Measurements from ENCODE around the gene SMU1.

GRCh38 chr9:33029231-33029786 is 47.2 kb downstream of the SMU1 start:
- TF ChIP-seq, protein P1, sequence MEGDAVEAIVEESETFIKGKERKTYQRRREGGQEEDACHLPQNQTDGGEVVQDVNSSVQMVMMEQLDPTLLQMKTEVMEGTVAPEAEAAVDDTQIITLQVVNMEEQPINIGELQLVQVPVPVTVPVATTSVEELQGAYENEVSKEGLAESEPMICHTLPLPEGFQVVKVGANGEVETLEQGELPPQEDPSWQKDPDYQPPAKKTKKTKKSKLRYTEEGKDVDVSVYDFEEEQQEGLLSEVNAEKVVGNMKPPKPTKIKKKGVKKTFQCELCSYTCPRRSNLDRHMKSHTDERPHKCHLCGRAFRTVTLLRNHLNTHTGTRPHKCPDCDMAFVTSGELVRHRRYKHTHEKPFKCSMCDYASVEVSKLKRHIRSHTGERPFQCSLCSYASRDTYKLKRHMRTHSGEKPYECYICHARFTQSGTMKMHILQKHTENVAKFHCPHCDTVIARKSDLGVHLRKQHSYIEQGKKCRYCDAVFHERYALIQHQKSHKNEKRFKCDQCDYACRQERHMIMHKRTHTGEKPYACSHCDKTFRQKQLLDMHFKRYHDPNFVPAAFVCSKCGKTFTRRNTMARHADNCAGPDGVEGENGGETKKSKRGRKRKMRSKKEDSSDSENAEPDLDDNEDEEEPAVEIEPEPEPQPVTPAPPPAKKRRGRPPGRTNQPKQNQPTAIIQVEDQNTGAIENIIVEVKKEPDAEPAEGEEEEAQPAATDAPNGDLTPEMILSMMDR (IDR thresholded peaks at IDR 0.05; ENCODE audit: insufficient read depth, low read length, poor library complexity, severe bottlenecking) = no peak
- no peak for TF ChIP-seq EZH2phosphoT487 (conservative IDR thresholded peaks at IDR 0.05; ENCODE audit: low read length)

Data from SU-DHL-6 (cell line).